SK-N-SH (cell line): ENCODE results near the gene GRB2. TPM values are rescaled to one million over a fixed set of nuclear protein-coding genes. Genes with fewer than 3 reads are reported as not detected.
"Not testable (repeated sequence)": the region's sequence is repeated elsewhere in the genome, so short reads cannot be mapped to it uniquely, and the experiment has no call there.

Experiments
- CTCF ChIA-PET: fragments of 300-600, 350-600 bp; formaldehyde crosslinking; extraction: SDS; loops from one replicate; lab custom pipeline; 2021; lab: Yijun Ruan, JAX
- POLR2A ChIA-PET: fragments of 350-600 bp; sonication (Branson Sonifier 250); formaldehyde crosslinking; extraction: SDS; loops from one replicate; lab custom pipeline; 2020; ENCODE audit warnings: antibody characterized with exemption, inconsistent platforms; lab: Yijun Ruan, JAX
- DNase-seq: peaks from one replicate; pipeline ENCODE4 v3.0.0; 2012
- H2AFZ ChIP-seq: fragments of 200-600 bp; sonication (generic); 2 replicates; pipeline ENCODE4 v1.8.1; 2016; ENCODE audit warnings: antibody characterized with exemption, mild to moderate bottlenecking, low read depth
- H3F3A ChIP-seq: fragments of 200-600 bp; sonication (generic); replicated peaks from 2 replicates; pipeline ENCODE3; 2016; ENCODE audit warnings: antibody characterized with exemption, mild to moderate bottlenecking; ENCODE audit not compliant: insufficient read depth
- H3K27ac ChIP-seq, 2 experiments: fragments of 200-500 bp in 1 of 2; fragments of 200-600 bp in 1 of 2; sonication (Bioruptor generic) in 1 of 2; sonication (generic), shearing (Covaris generic) in 1 of 2; 2 replicates each; pipeline versions ENCODE4 v1.5.1 to v1.6.1; 2014 to 2016; ENCODE audit warnings: low read depth in 2 of 2, inconsistent platforms in 1 of 2, low read length in 1 of 2, mild to moderate bottlenecking in 1 of 2, mixed read lengths in 1 of 2
- H3K27me3 ChIP-seq: fragments of 200-600 bp; sonication (generic), shearing (Covaris generic); 2 replicates; pipeline ENCODE4 v1.6.1; 2016; ENCODE audit warnings: mixed run types; ENCODE audit not compliant: insufficient read depth
- H3K36me3 ChIP-seq, 2 experiments: fragments of 200-500 bp in 1 of 2; fragments of 200-600 bp in 1 of 2; sonication (Bioruptor generic) in 1 of 2; sonication (generic) in 1 of 2; replicated peaks in 1 of 2; 2 replicates each; pipeline versions ENCODE3 to v1.5.1; 2014 to 2016; ENCODE audit warnings: low read length in 1 of 2, mild to moderate bottlenecking in 1 of 2; ENCODE audit not compliant: insufficient read depth in 2 of 2, control insufficient read depth in 1 of 2
- H3K4me1 ChIP-seq, 2 experiments: fragments of 200-500 bp in 1 of 2; fragments of 200-600 bp in 1 of 2; sonication (Bioruptor generic) in 1 of 2; sonication (generic), shearing (Covaris generic) in 1 of 2; 2 replicates each; pipeline versions ENCODE4 v1.5.1 to v1.6.1; 2014 to 2016; ENCODE audit warnings: low read depth in 1 of 2, low read length in 1 of 2, mixed run types in 1 of 2; ENCODE audit not compliant: insufficient read depth in 2 of 2, control insufficient read depth in 1 of 2
- H3K4me2 ChIP-seq: fragments of 200-600 bp; sonication (generic), shearing (Covaris generic); 2 replicates; pipeline ENCODE4 v1.6.1; 2017; ENCODE audit warnings: mixed run types
- H3K4me3 ChIP-seq, 2 experiments: fragments of 200-500 bp in 1 of 2; fragments of 200-600 bp in 1 of 2; sonication (Bioruptor generic) in 1 of 2; sonication (generic), shearing (Covaris generic) in 1 of 2; 2 replicates each; pipeline versions ENCODE4 v1.5.1 to v1.8.1; 2014 to 2016; ENCODE audit warnings: low read depth in 2 of 2, inconsistent platforms in 1 of 2, low read length in 1 of 2, mild to moderate bottlenecking in 1 of 2, mixed read lengths in 1 of 2, moderate library complexity in 1 of 2
- H3K79me2 ChIP-seq: fragments of 200-600 bp; sonication (generic); 2 replicates; pipeline ENCODE4 v1.8.1; 2017; ENCODE audit warnings: mild to moderate bottlenecking; ENCODE audit not compliant: insufficient read depth
- H3K9ac ChIP-seq: fragments of 200-600 bp; sonication (generic); 2 replicates; pipeline ENCODE4 v1.6.1; 2017; ENCODE audit warnings: mixed run types
- H3K9me2 ChIP-seq: fragments of 200-600 bp; sonication (generic); 2 replicates; pipeline ENCODE4 v1.6.1; 2017; ENCODE audit warnings: mixed run types
- H3K9me3 ChIP-seq: fragments of 200-600 bp; sonication (generic); 2 replicates; pipeline ENCODE4 v1.6.1; 2017; ENCODE audit warnings: mixed run types, mild to moderate bottlenecking, moderate library complexity
- H4K20me1 ChIP-seq: fragments of 200-600 bp; sonication (generic); 2 replicates; pipeline ENCODE4 v1.6.1; 2017; ENCODE audit warnings: mild to moderate bottlenecking, mixed run types; ENCODE audit not compliant: insufficient read depth
- FOXM1 ChIP-seq: IDR thresholded peaks from 2 replicates; pipeline ENCODE4 v1.4.0; 2012; ENCODE audit warnings: low read depth, mild to moderate bottlenecking
- GATA2 ChIP-seq: sonication (generic); formaldehyde crosslinking; IDR thresholded peaks from 2 replicates; pipeline ENCODE4 v1.5.0; 2020; ENCODE audit warnings: mild to moderate bottlenecking, missing genetic modification reagents
- JUND ChIP-seq: IDR thresholded peaks from 2 replicates; pipeline ENCODE4 v1.4.0; 2012
- RAD21 ChIP-seq: IDR thresholded peaks from 2 replicates; pipeline ENCODE4 v1.6.1; 2012; ENCODE audit warnings: mild to moderate bottlenecking, low read length
- RXRA ChIP-seq: IDR thresholded peaks from 2 replicates; pipeline ENCODE4 v1.4.0; 2012; ENCODE audit warnings: low read depth, mild to moderate bottlenecking, borderline replicate concordance
- TEAD4 ChIP-seq: IDR thresholded peaks from 2 replicates; pipeline ENCODE4 v1.4.0; 2012; ENCODE audit warnings: mild to moderate bottlenecking, borderline replicate concordance; ENCODE audit not compliant: insufficient read depth
- WGBS: methylation state at CpG from one replicate; pipeline ENCODE4 v1.1.6; 2017; ENCODE audit warnings: low lambda C conversion rate; 5-methylcytosine and 5-hydroxymethylcytosine counted together
- polyA plus RNA-seq, 3 experiments: library from polyadenylated mRNA; depleted of rRNA; stranded (reverse); fragments of >200 nt; gene quantifications; 2 replicates each; pipeline ENCODE4 v1.2.3, GENCODE V29; 2012
- TF ChIP-seq, protein P1 (sequence below): IDR thresholded peaks from 2 replicates; pipeline ENCODE4 v1.4.0; 2012; ENCODE audit warnings: low read depth, borderline replicate concordance
- TF ChIP-seq, protein P2 (sequence below): fragments of 150-350 bp; IDR thresholded peaks from 2 replicates; pipeline ENCODE4 v1.6.1; 2016; ENCODE audit warnings: mild to moderate bottlenecking, low read depth, low read length
- TF ChIP-seq, protein P3 (sequence below): IDR thresholded peaks from 2 replicates; pipeline ENCODE4; 2012
- TF ChIP-seq, protein P4 (sequence below): fragments of 200-600 bp; sonication (generic); IDR thresholded peaks from 2 replicates; pipeline ENCODE4 v1.6.1; 2017; ENCODE audit warnings: antibody characterized with exemption, mild to moderate bottlenecking, moderate library complexity

Gene GRB2
- polyA plus RNA-seq, 1 of the 3 experiments (the other 2 are of a cell fraction), result 89.6 TPM

DNA sequence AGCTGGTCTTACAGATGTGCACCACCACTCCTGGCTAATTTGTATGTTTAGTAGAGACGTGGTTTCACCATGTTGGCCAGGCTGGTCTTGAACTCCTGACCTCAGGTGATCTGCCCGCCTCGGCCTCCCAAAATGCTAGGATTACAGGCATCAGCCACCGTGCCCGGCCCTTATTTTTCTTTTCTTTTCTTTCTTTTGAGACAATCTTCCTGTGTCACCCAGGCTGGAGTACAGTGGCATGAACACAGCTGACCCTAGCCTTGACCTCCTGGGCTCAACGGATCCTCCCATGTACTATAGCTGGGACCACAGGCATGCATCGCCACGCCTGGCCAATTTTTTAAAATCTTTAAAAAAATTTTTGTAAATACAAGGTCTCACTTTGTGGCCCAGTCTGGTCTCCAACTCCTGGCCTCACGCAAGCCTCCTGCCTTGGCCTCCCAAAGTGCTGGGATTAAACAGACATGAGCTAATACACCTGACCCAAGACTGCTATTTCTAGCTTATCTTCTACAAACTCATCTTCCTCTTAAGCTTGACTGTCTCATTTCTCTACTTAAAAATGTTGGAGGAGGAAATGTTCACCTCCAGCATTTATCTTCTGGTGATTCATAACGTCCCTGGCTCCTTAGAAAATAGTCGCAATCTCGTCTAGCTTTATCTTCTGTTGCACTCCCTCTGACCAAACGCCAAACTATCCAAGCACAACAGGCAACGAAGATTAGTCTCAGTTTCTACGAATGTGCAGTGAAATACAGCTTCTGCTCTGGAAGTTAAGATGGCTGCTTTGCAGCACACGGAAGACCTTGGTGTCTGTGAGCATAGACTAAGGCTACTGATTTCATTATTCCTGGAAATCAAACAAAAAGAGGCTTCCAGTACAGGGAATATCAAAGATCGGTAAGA lies 42.7 kb upstream of the GRB2 start:
- Histone ChIP-seq H3K79me2 (no peaks in the 10 kb centered on the region), H2AFZ (peak overlapping the region; percentile 17; the same call in 1 of the 2 replicates), H3K9ac (no peak overlapping the region), H3K4me2 (no peak overlapping the region), H3F3A (peaks cover 4% of the 10 kb centered on the region), H4K20me1 (no peaks in the 10 kb centered on the region), H3K27ac (no peak overlapping the region), H3K36me3 (no peaks in the 10 kb centered on the region), H3K9me3 (no peaks in the 10 kb centered on the region), H3K4me1 (no peaks in the 10 kb centered on the region), H3K9me2 (no peaks in the 10 kb centered on the region), H3K27me3 (no peaks in the 10 kb centered on the region), H3K4me3 (no peak overlapping the region)
- no peak for DNase-seq
- TF ChIP-seq FOXM1 (no peak), RXRA (no peak), GATA2 (no peak)
- TF ChIP-seq, protein P1, sequence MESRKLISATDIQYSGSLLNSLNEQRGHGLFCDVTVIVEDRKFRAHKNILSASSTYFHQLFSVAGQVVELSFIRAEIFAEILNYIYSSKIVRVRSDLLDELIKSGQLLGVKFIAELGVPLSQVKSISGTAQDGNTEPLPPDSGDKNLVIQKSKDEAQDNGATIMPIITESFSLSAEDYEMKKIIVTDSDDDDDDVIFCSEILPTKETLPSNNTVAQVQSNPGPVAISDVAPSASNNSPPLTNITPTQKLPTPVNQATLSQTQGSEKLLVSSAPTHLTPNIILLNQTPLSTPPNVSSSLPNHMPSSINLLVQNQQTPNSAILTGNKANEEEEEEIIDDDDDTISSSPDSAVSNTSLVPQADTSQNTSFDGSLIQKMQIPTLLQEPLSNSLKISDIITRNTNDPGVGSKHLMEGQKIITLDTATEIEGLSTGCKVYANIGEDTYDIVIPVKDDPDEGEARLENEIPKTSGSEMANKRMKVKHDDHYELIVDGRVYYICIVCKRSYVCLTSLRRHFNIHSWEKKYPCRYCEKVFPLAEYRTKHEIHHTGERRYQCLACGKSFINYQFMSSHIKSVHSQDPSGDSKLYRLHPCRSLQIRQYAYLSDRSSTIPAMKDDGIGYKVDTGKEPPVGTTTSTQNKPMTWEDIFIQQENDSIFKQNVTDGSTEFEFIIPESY, result no peak
- TF ChIP-seq, protein P2, sequence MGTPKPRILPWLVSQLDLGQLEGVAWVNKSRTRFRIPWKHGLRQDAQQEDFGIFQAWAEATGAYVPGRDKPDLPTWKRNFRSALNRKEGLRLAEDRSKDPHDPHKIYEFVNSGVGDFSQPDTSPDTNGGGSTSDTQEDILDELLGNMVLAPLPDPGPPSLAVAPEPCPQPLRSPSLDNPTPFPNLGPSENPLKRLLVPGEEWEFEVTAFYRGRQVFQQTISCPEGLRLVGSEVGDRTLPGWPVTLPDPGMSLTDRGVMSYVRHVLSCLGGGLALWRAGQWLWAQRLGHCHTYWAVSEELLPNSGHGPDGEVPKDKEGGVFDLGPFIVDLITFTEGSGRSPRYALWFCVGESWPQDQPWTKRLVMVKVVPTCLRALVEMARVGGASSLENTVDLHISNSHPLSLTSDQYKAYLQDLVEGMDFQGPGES, result no peak
- POLR2A ChIA-PET, result interaction anchor here (0.7 to 2.5 kb wide), 2 partner anchors 8 to 21 kb away, joined by 6 to 7 read pairs; partner anchors contain the start of gene TMEM94
- WGBS, result 83% methylated on average over 17 of the region's 17 CpGs
- CTCF ChIA-PET, result interaction anchor here (0.6 to 2.0 kb wide), 5 partner anchors 22 to 305 kb away, joined by 3 to 7 read pairs (median 3); no protein-coding TSS in a partner anchor

DNA sequence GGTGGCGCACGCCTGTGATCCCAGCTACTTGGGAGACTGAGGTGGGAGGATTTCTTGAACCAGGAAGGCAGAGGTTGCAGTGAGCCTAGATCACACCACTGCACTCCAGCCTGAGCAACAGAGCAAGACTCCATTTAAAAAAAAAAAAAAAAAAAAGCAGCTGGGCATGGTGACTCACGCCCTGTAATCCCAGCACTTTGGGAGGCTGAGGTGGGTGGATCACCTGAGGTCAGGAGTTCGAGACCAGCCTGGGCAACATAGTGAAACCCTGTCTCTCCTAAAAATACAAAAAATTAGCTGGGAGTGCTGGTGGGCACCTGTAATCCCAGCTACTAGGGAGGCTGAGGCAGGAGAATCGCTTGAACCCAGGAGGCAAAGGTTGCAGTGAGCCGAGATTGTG lies 40.4 kb upstream of the GRB2 start:
- H3K27ac ChIP-seq, H3K79me2 ChIP-seq, H3K9ac ChIP-seq, CTCF ChIA-PET, H3K27me3 ChIP-seq, DNase-seq, POLR2A ChIA-PET, H3F3A ChIP-seq, H4K20me1 ChIP-seq, H3K4me1 ChIP-seq, H2AFZ ChIP-seq, H3K9me2 ChIP-seq, H3K4me3 ChIP-seq, H3K4me2 ChIP-seq, H3K9me3 ChIP-seq, H3K36me3 ChIP-seq: not testable (repeated sequence)
- 93% methylated on average over 6 of the region's 6 CpGs for WGBS

DNA sequence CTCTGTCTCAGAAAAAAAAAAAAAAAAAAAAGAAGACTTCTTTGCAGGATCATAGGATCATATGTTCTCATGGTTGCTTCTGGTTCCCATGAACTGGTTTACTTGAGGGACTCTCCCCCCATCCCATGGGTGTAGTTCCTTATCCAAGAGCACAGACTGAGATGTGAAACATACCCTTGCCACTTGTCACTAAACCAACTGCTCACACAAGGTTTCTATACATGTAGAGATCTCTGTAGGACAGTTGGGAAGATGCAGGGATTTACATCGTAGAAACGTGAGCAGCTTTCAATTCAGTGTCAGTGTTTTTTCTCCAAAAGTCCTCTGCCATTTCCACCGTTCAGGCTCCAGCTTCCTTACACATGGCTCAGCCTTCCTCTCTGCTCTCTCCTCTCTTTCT lies 39.8 kb upstream of the GRB2 start:
- no peak overlapping the region for H3K4me2 ChIP-seq
- H3K27ac ChIP-seq, result no peak overlapping the region
- CTCF ChIA-PET, result interaction anchor here (0.6 to 1.6 kb wide), 2 partner anchors 19 to 33 kb away, joined by 3 to 9 read pairs; no protein-coding TSS in a partner anchor
- 88% methylated on average over 3 of the region's 3 CpGs for WGBS
- no peak overlapping the region; the same call in 1 of the 2 replicates for H2AFZ ChIP-seq
- peaks cover 4% of the 10 kb centered on the region for H3F3A ChIP-seq
- H3K9me2 ChIP-seq, result no peaks in the 10 kb centered on the region
- no peak for DNase-seq
- POLR2A ChIA-PET, result no interaction called here
- H3K9ac ChIP-seq, result no peak overlapping the region
- TF ChIP-seq TEAD4, result no peak
- TF ChIP-seq, protein P3, sequence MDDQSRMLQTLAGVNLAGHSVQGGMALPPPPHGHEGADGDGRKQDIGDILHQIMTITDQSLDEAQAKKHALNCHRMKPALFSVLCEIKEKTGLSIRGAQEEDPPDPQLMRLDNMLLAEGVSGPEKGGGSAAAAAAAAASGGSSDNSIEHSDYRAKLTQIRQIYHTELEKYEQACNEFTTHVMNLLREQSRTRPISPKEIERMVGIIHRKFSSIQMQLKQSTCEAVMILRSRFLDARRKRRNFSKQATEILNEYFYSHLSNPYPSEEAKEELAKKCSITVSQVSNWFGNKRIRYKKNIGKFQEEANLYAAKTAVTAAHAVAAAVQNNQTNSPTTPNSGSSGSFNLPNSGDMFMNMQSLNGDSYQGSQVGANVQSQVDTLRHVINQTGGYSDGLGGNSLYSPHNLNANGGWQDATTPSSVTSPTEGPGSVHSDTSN, result no peak
- TF ChIP-seq JUND, result no peak
- TF ChIP-seq RAD21, result no peak
- TF ChIP-seq, protein P4, sequence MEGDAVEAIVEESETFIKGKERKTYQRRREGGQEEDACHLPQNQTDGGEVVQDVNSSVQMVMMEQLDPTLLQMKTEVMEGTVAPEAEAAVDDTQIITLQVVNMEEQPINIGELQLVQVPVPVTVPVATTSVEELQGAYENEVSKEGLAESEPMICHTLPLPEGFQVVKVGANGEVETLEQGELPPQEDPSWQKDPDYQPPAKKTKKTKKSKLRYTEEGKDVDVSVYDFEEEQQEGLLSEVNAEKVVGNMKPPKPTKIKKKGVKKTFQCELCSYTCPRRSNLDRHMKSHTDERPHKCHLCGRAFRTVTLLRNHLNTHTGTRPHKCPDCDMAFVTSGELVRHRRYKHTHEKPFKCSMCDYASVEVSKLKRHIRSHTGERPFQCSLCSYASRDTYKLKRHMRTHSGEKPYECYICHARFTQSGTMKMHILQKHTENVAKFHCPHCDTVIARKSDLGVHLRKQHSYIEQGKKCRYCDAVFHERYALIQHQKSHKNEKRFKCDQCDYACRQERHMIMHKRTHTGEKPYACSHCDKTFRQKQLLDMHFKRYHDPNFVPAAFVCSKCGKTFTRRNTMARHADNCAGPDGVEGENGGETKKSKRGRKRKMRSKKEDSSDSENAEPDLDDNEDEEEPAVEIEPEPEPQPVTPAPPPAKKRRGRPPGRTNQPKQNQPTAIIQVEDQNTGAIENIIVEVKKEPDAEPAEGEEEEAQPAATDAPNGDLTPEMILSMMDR, result no peak
- TF ChIP-seq, all 33 proteins: peak for 0
- no peaks in the 10 kb centered on the region for H3K9me3 ChIP-seq
- H3K27me3 ChIP-seq, result no peaks in the 10 kb centered on the region
- H3K4me1 ChIP-seq, result no peaks in the 10 kb centered on the region
- no peaks in the 10 kb centered on the region for H4K20me1 ChIP-seq
- no peaks in the 10 kb centered on the region for H3K36me3 ChIP-seq
- H3K79me2 ChIP-seq, result no peaks in the 10 kb centered on the region
- no peak overlapping the region for H3K4me3 ChIP-seq
